A673 (cell line): Measurements from ENCODE around the gene EPS8. TPM values are rescaled to one million over a fixed set of nuclear protein-coding genes. Genes with fewer than 3 reads are reported as not detected.
A peak's percentile ranks its signal among the peaks of the same experiment; 100 is the strongest.

Experiments used
- BruUV-seq: library from RNA; stranded (reverse); fragments of 400-500 nt; replicated peaks from 2 replicates; lab custom pipeline; 2021; lab: Mats Ljungman, UMichigan
- CTCF ChIA-PET: fragments of 300-600 bp; sonication (Branson Sonifier 250); formaldehyde crosslinking; loops from one replicate; lab custom pipeline; 2022; ENCODE audit warnings: antibody characterized with exemption; lab: Charles Lee
- POLR2A ChIA-PET: fragments of 300-600 bp; sonication (Branson Sonifier 250); formaldehyde crosslinking; loops from one replicate; lab custom pipeline; 2022; ENCODE audit warnings: antibody characterized with exemption; ENCODE audit not compliant: low non-redundant PET; lab: Charles Lee
- DNase-seq: peaks from one replicate; pipeline ENCODE4 v3.0.0-alpha.2; 2015; ENCODE audit warnings: low spot score
- H3K27ac ChIP-seq: fragments of 200-600 bp; sonication (generic); 2 replicates; pipeline ENCODE4 v1.5.1; 2016; ENCODE audit warnings: mixed run types, low read depth, mild to moderate bottlenecking, mixed read lengths, antibody characterized with exemption, low read length; ENCODE audit not compliant: poor library complexity, severe bottlenecking
- H3K27me3 ChIP-seq: fragments of 200-600 bp; sonication (generic); replicated peaks from 2 replicates; pipeline ENCODE4 v1.6.1; 2017; ENCODE audit warnings: mixed run types, low read depth, mild to moderate bottlenecking, mixed read lengths, antibody characterized with exemption, low read length; ENCODE audit not compliant: insufficient read depth, poor library complexity
- H3K36me3 ChIP-seq: fragments of 200-600 bp; sonication (generic); 2 replicates; pipeline ENCODE4 v1.6.1; 2016; ENCODE audit warnings: mixed run types, mild to moderate bottlenecking, mixed read lengths, antibody characterized with exemption, low read length; ENCODE audit not compliant: insufficient read depth, poor library complexity, severe bottlenecking
- H3K4me1 ChIP-seq: fragments of 200-600 bp; sonication (generic); 2 replicates; pipeline ENCODE4 v1.6.1; 2017; ENCODE audit warnings: mixed run types, mild to moderate bottlenecking, mixed read lengths, antibody characterized with exemption, low read length; ENCODE audit not compliant: insufficient read depth, poor library complexity, severe bottlenecking
- H3K4me3 ChIP-seq: fragments of 200-600 bp; sonication (generic); 2 replicates; pipeline ENCODE4 v1.5.1; 2016; ENCODE audit warnings: low read depth, mixed run types, mild to moderate bottlenecking, mixed read lengths, low read length; ENCODE audit not compliant: poor library complexity, severe bottlenecking
- H3K9me3 ChIP-seq: fragments of 200-600 bp; sonication (generic); 2 replicates; pipeline ENCODE4 v1.6.1; 2016; ENCODE audit warnings: mixed run types, low read depth, mild to moderate bottlenecking, mixed read lengths, antibody characterized with exemption, low read length; ENCODE audit not compliant: poor library complexity, severe bottlenecking
- EZH2 ChIP-seq: fragments of 200-600 bp; sonication (generic); IDR thresholded peaks from 2 replicates; pipeline ENCODE4 v1.6.1; 2017; ENCODE audit warnings: borderline replicate concordance, low read depth, mild to moderate bottlenecking, mixed read lengths, antibody characterized with exemption, low read length; ENCODE audit not compliant: poor library complexity, severe bottlenecking
- intact Hi-C: fragments of 100-400 bp; cut with micrococcal nuclease; formaldehyde crosslinking; loops from one replicate; pipeline ENCODE4 v1.10.0; 2022; ENCODE audit not compliant: unreplicated experiment
- total RNA-seq: library from RNA; stranded (reverse); gene quantifications from 2 replicates; pipeline ENCODE4 v1.2.3, GENCODE V29; 2021
- TF ChIP-seq, protein P1 (sequence below): fragments of 300-800, 200-600 bp; sonication (generic); conservative IDR thresholded peaks from 2 replicates; pipeline ENCODE4 v1.5.1; 2017; ENCODE audit warnings: low read depth, mild to moderate bottlenecking, antibody characterized with exemption, low read length, moderate library complexity, mixed read lengths

The EPS8 gene
- total RNA-seq, 1 experiment from 2014 or later: 14.0 TPM

DNA sequence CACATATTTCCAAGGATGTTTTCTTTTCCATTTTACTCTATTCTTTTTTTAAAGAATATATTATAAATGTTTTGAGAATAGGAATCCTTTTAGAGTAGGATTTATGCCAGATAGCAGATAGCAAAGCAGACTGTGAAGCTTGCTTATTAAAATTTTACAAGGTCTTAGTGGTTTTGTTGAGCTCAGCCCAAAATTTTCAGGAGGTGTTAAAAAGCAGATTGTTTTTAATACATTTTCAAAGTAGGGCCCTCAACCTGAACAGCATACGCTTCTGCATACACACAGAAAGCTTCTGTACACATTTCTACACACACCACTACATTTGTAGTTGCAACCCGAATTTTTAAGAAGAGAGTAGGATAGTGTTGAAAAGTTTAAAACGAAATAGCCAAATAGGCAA lies 151.0 kb downstream of the EPS8 start:
- CTCF ChIA-PET: interaction anchor here (0.7 kb wide), 1 partner anchor 41 kb away, joined by 4 read pairs; no protein-coding TSS in a partner anchor
- POLR2A ChIA-PET: no interaction called here
- H3K4me3 ChIP-seq: no peak overlapping the region
- intact Hi-C loops: no loop called here
- H3K36me3 ChIP-seq: no peaks in the 10 kb centered on the region
- H3K4me1 ChIP-seq: peaks cover 23% of the 10 kb centered on the region
- no peak for DNase-seq
- TF ChIP-seq EZH2: no peak
- TF ChIP-seq, protein P1, sequence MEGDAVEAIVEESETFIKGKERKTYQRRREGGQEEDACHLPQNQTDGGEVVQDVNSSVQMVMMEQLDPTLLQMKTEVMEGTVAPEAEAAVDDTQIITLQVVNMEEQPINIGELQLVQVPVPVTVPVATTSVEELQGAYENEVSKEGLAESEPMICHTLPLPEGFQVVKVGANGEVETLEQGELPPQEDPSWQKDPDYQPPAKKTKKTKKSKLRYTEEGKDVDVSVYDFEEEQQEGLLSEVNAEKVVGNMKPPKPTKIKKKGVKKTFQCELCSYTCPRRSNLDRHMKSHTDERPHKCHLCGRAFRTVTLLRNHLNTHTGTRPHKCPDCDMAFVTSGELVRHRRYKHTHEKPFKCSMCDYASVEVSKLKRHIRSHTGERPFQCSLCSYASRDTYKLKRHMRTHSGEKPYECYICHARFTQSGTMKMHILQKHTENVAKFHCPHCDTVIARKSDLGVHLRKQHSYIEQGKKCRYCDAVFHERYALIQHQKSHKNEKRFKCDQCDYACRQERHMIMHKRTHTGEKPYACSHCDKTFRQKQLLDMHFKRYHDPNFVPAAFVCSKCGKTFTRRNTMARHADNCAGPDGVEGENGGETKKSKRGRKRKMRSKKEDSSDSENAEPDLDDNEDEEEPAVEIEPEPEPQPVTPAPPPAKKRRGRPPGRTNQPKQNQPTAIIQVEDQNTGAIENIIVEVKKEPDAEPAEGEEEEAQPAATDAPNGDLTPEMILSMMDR: no peak
- no TSS peak for BruUV-seq
- no peak overlapping the region for H3K27ac ChIP-seq
- no peaks in the 10 kb centered on the region for H3K27me3 ChIP-seq
- H3K9me3 ChIP-seq: no peaks in the 10 kb centered on the region

DNA sequence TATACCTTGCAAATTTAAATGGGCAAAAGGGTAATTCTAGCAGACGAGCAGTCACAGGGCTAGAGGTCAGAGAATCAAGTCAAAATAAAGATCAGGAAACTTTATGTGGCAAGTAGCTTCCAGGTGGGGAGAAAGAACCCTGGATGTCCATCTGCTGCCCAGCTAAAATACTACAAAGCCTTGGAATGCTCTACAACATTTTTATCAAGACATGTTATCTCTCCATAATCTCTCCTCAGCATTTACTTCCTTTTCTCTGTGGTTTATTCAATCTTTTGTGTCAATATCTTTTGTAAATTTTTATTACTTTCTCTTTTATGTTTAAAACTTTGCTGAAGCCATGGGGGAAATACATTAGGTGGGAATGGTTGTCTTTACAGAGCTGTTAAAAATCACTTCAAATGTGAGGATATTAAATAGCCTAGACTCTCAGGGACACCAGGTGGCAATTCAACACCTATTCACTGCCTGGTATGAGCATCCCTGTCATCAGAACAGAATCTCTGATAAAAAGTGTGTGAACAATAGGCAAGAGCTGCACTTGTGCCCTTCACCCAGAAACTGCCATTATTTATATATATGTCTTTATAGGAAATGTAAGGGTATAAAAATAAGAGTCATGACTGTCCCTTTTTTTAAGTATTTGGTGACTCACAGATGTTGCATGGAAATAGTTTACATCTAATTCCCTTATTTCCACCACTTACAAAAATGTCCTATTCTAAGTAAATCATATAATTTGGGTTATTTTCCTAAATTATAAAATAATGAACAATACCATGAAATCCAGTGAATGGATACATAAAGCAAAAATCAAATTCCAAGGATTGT lies 152.9 kb downstream of the EPS8 start:
- POLR2A ChIA-PET: no interaction called here
- TF ChIP-seq EZH2: no peak
- TF ChIP-seq, protein P1: no peak

GRCh38 chr12:15634010-15634683 lies 155.0 kb downstream of the EPS8 start:
- peaks cover 38% of the 10 kb centered on the region for H3K4me1 ChIP-seq
- intact Hi-C loops: no loop called here

More for the DNA sequence above, 152.9 kb downstream of the EPS8 start:
- H3K36me3 ChIP-seq: no peaks in the 10 kb centered on the region
- intact Hi-C loops: no loop called here
- no peaks in the 10 kb centered on the region for H3K9me3 ChIP-seq
- H3K27ac ChIP-seq: no peak overlapping the region
- DNase-seq: no peak
- H3K27me3 ChIP-seq: no peaks in the 10 kb centered on the region
- no peak overlapping the region for H3K4me3 ChIP-seq
- BruUV-seq: no TSS peak
- CTCF ChIA-PET: no interaction called here
- peaks cover 23% of the 10 kb centered on the region for H3K4me1 ChIP-seq

More at GRCh38 chr12:15634010-15634683, 155.0 kb downstream of the EPS8 start:
- no peak for TF ChIP-seq EZH2
- TF ChIP-seq, protein P1: no peak
- Histone ChIP-seq H3K9me3 (no peaks in the 10 kb centered on the region), H3K36me3 (no peaks in the 10 kb centered on the region), H3K4me3 (no peak overlapping the region), H3K27me3 (no peaks in the 10 kb centered on the region), H3K27ac (no peak overlapping the region)
- ChIA-PET CTCF (interaction anchor here (1.2 kb wide), 1 partner anchor 153 kb away, joined by 3 read pairs; no protein-coding TSS in a partner anchor), POLR2A (no interaction called here)
- BruUV-seq: no TSS peak
- peak; percentile 72 for DNase-seq
